H9 (cell line): ENCODE results near the gene GHITM. TPM values are rescaled to one million over a fixed set of nuclear protein-coding genes. Genes with fewer than 3 reads are reported as not detected.

Source experiments
- DNase-seq: peaks from one replicate; pipeline ENCODE4 v3.0.0-alpha.2; 2017
- H2AFZ ChIP-seq: one replicate; pipeline ENCODE4 v1.6.1; 2013; ENCODE audit warnings: mild to moderate bottlenecking, low read length, control low read depth, moderate library complexity
- H2AK5ac ChIP-seq: 2 replicates; pipeline ENCODE4 v1.6.1; 2013; ENCODE audit warnings: low read length, control low read depth, mixed read lengths; ENCODE audit not compliant: insufficient read length
- H2BK120ac ChIP-seq: one replicate; pipeline ENCODE4 v1.6.1; 2013; ENCODE audit warnings: low read depth, mild to moderate bottlenecking, low read length, control low read depth, inconsistent platforms; ENCODE audit not compliant: poor library complexity, severe bottlenecking
- H2BK12ac ChIP-seq: 2 replicates; pipeline ENCODE4 v1.6.1; 2013; ENCODE audit warnings: low read length, control low read depth, mixed read lengths, low read depth; ENCODE audit not compliant: insufficient read length
- H2BK15ac ChIP-seq: 2 replicates; pipeline ENCODE4 v1.6.1; 2013; ENCODE audit warnings: low read depth, low read length, control low read depth
- H2BK20ac ChIP-seq: one replicate; pipeline ENCODE4 v1.6.1; 2013; ENCODE audit warnings: low read depth, mild to moderate bottlenecking, low read length, control low read depth, inconsistent platforms; ENCODE audit not compliant: poor library complexity, severe bottlenecking
- H2BK5ac ChIP-seq: 2 replicates; pipeline ENCODE4 v1.6.1; 2013; ENCODE audit warnings: low read length, control low read depth, mixed read lengths; ENCODE audit not compliant: insufficient read length
- H3K14ac ChIP-seq: 2 replicates; pipeline ENCODE4 v1.6.1; 2013; ENCODE audit warnings: low read length, control low read depth; ENCODE audit not compliant: insufficient read depth
- H3K18ac ChIP-seq: 2 replicates; pipeline ENCODE4 v1.6.1; 2013; ENCODE audit warnings: low read depth, mild to moderate bottlenecking, mixed read lengths, low read length, control low read depth; ENCODE audit not compliant: insufficient read length
- H3K23ac ChIP-seq: 2 replicates; pipeline ENCODE4 v1.6.1; 2013; ENCODE audit warnings: low read length, control low read depth, mixed read lengths, low read depth; ENCODE audit not compliant: insufficient read length
- H3K23me2 ChIP-seq: 2 replicates; pipeline ENCODE4 v1.6.1; 2013; ENCODE audit warnings: low read depth, mild to moderate bottlenecking, mixed read lengths, low read length, control low read depth; ENCODE audit not compliant: insufficient read length, poor library complexity, severe bottlenecking
- H3K27ac ChIP-seq: 2 replicates; pipeline ENCODE4 v1.5.1; 2013; ENCODE audit warnings: low read length, control low read depth, mixed read lengths, low read depth; ENCODE audit not compliant: insufficient read length
- H3K27me3 ChIP-seq: 2 replicates; pipeline ENCODE4 v1.6.1; 2013; ENCODE audit warnings: low read length, control low read depth, inconsistent platforms; ENCODE audit not compliant: insufficient read depth
- H3K4ac ChIP-seq: 2 replicates; pipeline ENCODE4 v1.6.1; 2013; ENCODE audit warnings: low read depth, mild to moderate bottlenecking, control low read depth, inconsistent platforms, low read length, moderate library complexity
- H3K4me1 ChIP-seq: 2 replicates; pipeline ENCODE4 v1.6.1; 2013; ENCODE audit warnings: low read length, control low read depth, inconsistent platforms; ENCODE audit not compliant: insufficient read depth
- H3K4me2 ChIP-seq: 2 replicates; pipeline ENCODE4 v1.6.1; 2013; ENCODE audit warnings: low read length, control low read depth, mixed read lengths; ENCODE audit not compliant: insufficient read length, insufficient read depth
- H3K56ac ChIP-seq: 2 replicates; pipeline ENCODE4 v1.6.1; 2013; ENCODE audit warnings: low read depth, mild to moderate bottlenecking, mixed read lengths, low read length, control low read depth; ENCODE audit not compliant: insufficient read length
- H3K79me1 ChIP-seq: 2 replicates; pipeline ENCODE4 v1.6.1; 2013; ENCODE audit warnings: low read depth, mild to moderate bottlenecking, moderate library complexity, low read length, control low read depth, inconsistent platforms; ENCODE audit not compliant: insufficient read depth, poor library complexity, severe bottlenecking
- H3K79me2 ChIP-seq: 2 replicates; pipeline ENCODE4 v1.6.1; 2013; ENCODE audit warnings: low read length, control low read depth, inconsistent platforms; ENCODE audit not compliant: insufficient read depth
- H3K9ac ChIP-seq: 2 replicates; pipeline ENCODE4 v1.6.1; 2013; ENCODE audit warnings: low read length, control low read depth, mixed read lengths; ENCODE audit not compliant: insufficient read length; ENCODE audit errors: extremely low read depth
- H3K9me3 ChIP-seq: one replicate; pipeline ENCODE4 v1.6.1; 2013; ENCODE audit warnings: low read depth, low read length, inconsistent platforms; ENCODE audit not compliant: control insufficient read depth
- H3T11ph ChIP-seq: one replicate; pipeline ENCODE4 v1.6.1; 2013; ENCODE audit warnings: mild to moderate bottlenecking, low read length, control low read depth, inconsistent platforms
- H4K20me1 ChIP-seq: one replicate; pipeline ENCODE4 v1.6.1; 2013; ENCODE audit not compliant: control insufficient read depth, insufficient read length, insufficient read depth
- H4K5ac ChIP-seq: 2 replicates; pipeline ENCODE4 v1.6.1; 2013; ENCODE audit warnings: low read depth, mild to moderate bottlenecking, mixed read lengths, low read length, control low read depth; ENCODE audit not compliant: insufficient read length
- H4K8ac ChIP-seq: replicated peaks from 2 replicates; pipeline ENCODE4 v1.6.1; 2013; ENCODE audit warnings: low read length, control low read depth, mixed read lengths, low read depth; ENCODE audit not compliant: insufficient read length
- H4K91ac ChIP-seq: 2 replicates; pipeline ENCODE4 v1.6.1; 2013; ENCODE audit warnings: low read depth, mild to moderate bottlenecking, moderate library complexity, mixed read lengths, low read length, control low read depth; ENCODE audit not compliant: insufficient read length
- H3K27ac Mint-ChIP-seq, 3 experiments: 2 replicates in 2 of 3; 3 replicates in 1 of 3; pipeline ENCODE4 v1.8.0; 2020 to 2021; ENCODE audit warnings: mixed read lengths in 3 of 3, mild to moderate bottlenecking in 1 of 3, moderate library complexity in 1 of 3
- H3K27me3 Mint-ChIP-seq: 2 replicates; pipeline ENCODE4 v1.8.0; 2021; ENCODE audit warnings: low read depth, mild to moderate bottlenecking, moderate library complexity, mixed read lengths
- H3K36me3 Mint-ChIP-seq, 3 experiments: 2 replicates in 2 of 3; 3 replicates in 1 of 3; pipeline ENCODE4 v1.8.0; 2020 to 2021; ENCODE audit warnings: low read depth in 3 of 3, mixed read lengths in 3 of 3; ENCODE audit not compliant: insufficient read depth in 1 of 3
- H3K4me1 Mint-ChIP-seq, 2 experiments: 2 replicates each; pipeline ENCODE4 v1.8.0; 2020; ENCODE audit warnings: mixed read lengths in 2 of 2
- H3K4me3 Mint-ChIP-seq, 2 experiments: 2 replicates in 1 of 2; 3 replicates in 1 of 2; pipeline ENCODE4 v1.8.0; 2020 to 2021; ENCODE audit warnings: mild to moderate bottlenecking in 2 of 2, mixed read lengths in 2 of 2, moderate library complexity in 1 of 2
- H3K9me3 Mint-ChIP-seq, 2 experiments: 2 replicates in 1 of 2; 3 replicates in 1 of 2; pipeline ENCODE4 v1.8.0; 2020; ENCODE audit warnings: mild to moderate bottlenecking in 2 of 2, mixed read lengths in 2 of 2, moderate library complexity in 1 of 2
- WGBS: extraction: QIAGEN DNeasy Blood & Tissue Kit; methylation state at CpG from one replicate; pipeline ENCODE4 v1.1.7; 2013; ENCODE audit warnings: missing lambda C conversion rate, low lambda C conversion rate, mixed read lengths; ENCODE audit not compliant: insufficient read length; ENCODE audit errors: extremely low coverage; 5-methylcytosine and 5-hydroxymethylcytosine counted together
- total RNA-seq: library from RNA; stranded (reverse); gene quantifications from 2 replicates; pipeline ENCODE4 v1.2.1, GENCODE V29; 2021
- TF ChIP-seq, protein P1 (sequence below): fragments of 200-600 bp; sonication (generic); conservative IDR thresholded peaks from 3 replicates; pipeline ENCODE4 v1.8.0; 2021; ENCODE audit warnings: antibody characterized with exemption, mild to moderate bottlenecking

Gene GHITM
- total RNA-seq, 1 experiment from 2014 or later = 95.6 TPM

DNA sequence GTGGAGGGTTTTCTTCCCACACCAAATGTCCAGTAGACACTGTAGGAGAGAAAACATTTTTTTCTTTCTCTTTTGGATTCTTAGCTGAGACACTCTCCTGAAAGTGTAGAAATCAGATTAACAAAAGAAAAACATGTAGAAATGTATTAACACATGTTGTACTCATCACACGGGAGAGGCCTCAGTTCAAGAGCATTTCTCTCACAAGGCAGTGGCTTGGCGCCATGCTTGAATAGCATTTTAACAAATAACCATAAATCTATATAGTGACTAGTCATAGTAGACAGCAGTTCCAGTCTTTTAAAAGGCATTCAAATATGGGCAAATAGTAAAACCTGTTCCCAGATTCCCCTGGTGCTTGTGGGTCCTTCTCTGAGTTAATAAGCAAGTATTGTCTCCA lies 38.3 kb upstream of the GHITM start:
- H2BK120ac ChIP-seq = no peak overlapping the region
- no peaks in the 10 kb centered on the region for H4K20me1 ChIP-seq
- no peak overlapping the region for H3T11ph ChIP-seq
- H2BK5ac ChIP-seq = no peak overlapping the region
- TF ChIP-seq, protein P1, sequence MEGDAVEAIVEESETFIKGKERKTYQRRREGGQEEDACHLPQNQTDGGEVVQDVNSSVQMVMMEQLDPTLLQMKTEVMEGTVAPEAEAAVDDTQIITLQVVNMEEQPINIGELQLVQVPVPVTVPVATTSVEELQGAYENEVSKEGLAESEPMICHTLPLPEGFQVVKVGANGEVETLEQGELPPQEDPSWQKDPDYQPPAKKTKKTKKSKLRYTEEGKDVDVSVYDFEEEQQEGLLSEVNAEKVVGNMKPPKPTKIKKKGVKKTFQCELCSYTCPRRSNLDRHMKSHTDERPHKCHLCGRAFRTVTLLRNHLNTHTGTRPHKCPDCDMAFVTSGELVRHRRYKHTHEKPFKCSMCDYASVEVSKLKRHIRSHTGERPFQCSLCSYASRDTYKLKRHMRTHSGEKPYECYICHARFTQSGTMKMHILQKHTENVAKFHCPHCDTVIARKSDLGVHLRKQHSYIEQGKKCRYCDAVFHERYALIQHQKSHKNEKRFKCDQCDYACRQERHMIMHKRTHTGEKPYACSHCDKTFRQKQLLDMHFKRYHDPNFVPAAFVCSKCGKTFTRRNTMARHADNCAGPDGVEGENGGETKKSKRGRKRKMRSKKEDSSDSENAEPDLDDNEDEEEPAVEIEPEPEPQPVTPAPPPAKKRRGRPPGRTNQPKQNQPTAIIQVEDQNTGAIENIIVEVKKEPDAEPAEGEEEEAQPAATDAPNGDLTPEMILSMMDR = no peak
- H3K27me3 Mint-ChIP-seq = no peaks in the 10 kb centered on the region; the same call in 1 of the 2 replicates
- no CpG with 5 or more reads among the region's 2 CpGs for WGBS
- H2BK20ac ChIP-seq = no peak overlapping the region
- H3K4me1 Mint-ChIP-seq = no peaks in the 10 kb centered on the region
- no peaks in the 10 kb centered on the region for H3K23me2 ChIP-seq
- H2AK5ac ChIP-seq = no peak overlapping the region
- H3K79me2 ChIP-seq = no peaks in the 10 kb centered on the region
- H3K18ac ChIP-seq = no peak overlapping the region
- no peaks in the 10 kb centered on the region for H3K9me3 Mint-ChIP-seq
- no peaks in the 10 kb centered on the region for H3K36me3 Mint-ChIP-seq
- H3K4me1 ChIP-seq = no peaks in the 10 kb centered on the region
- H3K23ac ChIP-seq = no peak overlapping the region
- H3K9ac ChIP-seq = no peak overlapping the region
- no peak overlapping the region for H3K4me2 ChIP-seq
- H3K27ac ChIP-seq = no peak overlapping the region
- no peak overlapping the region for H3K4me3 Mint-ChIP-seq
- no peak overlapping the region for H2AFZ ChIP-seq
- no peak overlapping the region for H3K56ac ChIP-seq
- no peak overlapping the region for H3K14ac ChIP-seq
- no peaks in the 10 kb centered on the region for H3K79me1 ChIP-seq
- H4K5ac ChIP-seq = no peak overlapping the region
- H2BK12ac ChIP-seq = no peak overlapping the region
- H2BK15ac ChIP-seq = no peak overlapping the region
- no peak overlapping the region for H4K91ac ChIP-seq
- H3K27ac Mint-ChIP-seq = no peak overlapping the region
- no peak for DNase-seq
- H3K4ac ChIP-seq = no peak overlapping the region
- no peaks in the 10 kb centered on the region for H3K27me3 ChIP-seq
- no peaks in the 10 kb centered on the region for H3K9me3 ChIP-seq
- no peak overlapping the region for H4K8ac ChIP-seq
